Tibial nerve (tissue), 4 donors: ENCODE measurements around the gene TCEAL8. TPM values are rescaled to one million over a fixed set of nuclear protein-coding genes. Genes with fewer than 3 reads are reported as not detected.

Experiments used
- DNase-seq, 2 donors: peaks; one replicate each; pipeline ENCODE4 v3.0.0-alpha.2; 2019; ENCODE audit warnings: low spot score in 2 of 2
- H3K27ac ChIP-seq, 4 donors: fragments of 200-600 bp; sonication (generic) in 3 of 4; one replicate each; pipeline ENCODE4 v1.5.1; 2017 to 2019; ENCODE audit warnings: mild to moderate bottlenecking in 1 of 4
- H3K27me3 ChIP-seq, 2 donors: fragments of 200-600 bp; sonication (generic) in 1 of 2; one replicate each; pipeline versions ENCODE4 v1.5.1 to v1.6.0; 2017 to 2019
- H3K36me3 ChIP-seq, 3 donors: fragments of 200-600 bp; sonication (generic); one replicate each; pipeline ENCODE4 v1.5.1; 2018 to 2019
- H3K4me1 ChIP-seq, 4 donors: fragments of 200-600 bp; sonication (generic) in 3 of 4; one replicate each; pipeline ENCODE4 v1.5.1; 2017 to 2019
- H3K4me3 ChIP-seq, 4 donors: fragments of 200-600 bp; sonication (generic) in 3 of 4; one replicate each; pipeline ENCODE4 v1.5.1; 2017 to 2019; ENCODE audit warnings: mild to moderate bottlenecking in 1 of 4, moderate library complexity in 1 of 4
- H3K9me3 ChIP-seq, 4 donors: fragments of 200-600 bp; sonication (generic) in 3 of 4; one replicate each; pipeline ENCODE4 v1.5.1; 2017 to 2019
- CTCF ChIP-seq, 5 experiments: fragments of 200-600 bp in 3 of 5; fragments of 450-650 bp in 2 of 5; sonication (generic) in 3 of 5; IDR thresholded peaks; one replicate each; pipeline ENCODE4 v1.5.1; 2016 to 2019; ENCODE audit warnings: antibody characterized with exemption in 5 of 5, mild to moderate bottlenecking in 3 of 5, moderate library complexity in 2 of 5
- EP300 ChIP-seq, 2 donors: sonication (generic); formaldehyde crosslinking; IDR thresholded peaks; one replicate each; pipeline ENCODE4 v1.6.1; 2017; ENCODE audit warnings: antibody characterized with exemption in 2 of 2, mild to moderate bottlenecking in 1 of 2
- POLR2A ChIP-seq, 2 donors: fragments of 450-650 bp; IDR thresholded peaks; one replicate each; pipeline ENCODE4 v1.6.1; 2017; ENCODE audit warnings: antibody characterized with exemption in 2 of 2, mild to moderate bottlenecking in 2 of 2, moderate library complexity in 2 of 2
- WGBS, 2 donors: methylation state at CpG; one replicate each; pipeline ENCODE4 v1.1.5; 2018; 5-methylcytosine and 5-hydroxymethylcytosine counted together
- total RNA-seq, 4 donors: library from RNA; depleted of rRNA; stranded (reverse); fragments of >200 nt; gene quantifications; one replicate each; pipeline ENCODE4 v1.1.0, GENCODE V29; 2016

Gene TCEAL8
- total RNA-seq, 4 donors from 2014 or later = 39.9 to 69.1 (median 59.1) TPM

- Histone ChIP-seq H3K9me3 (no peaks in the 10 kb centered on the region), H3K27ac (no peak overlapping the region), H3K4me3 (peak overlapping the region in 1 of 4 donors; percentile 28), H3K4me1 (peaks cover 0 to 6% (median 0%) of the 10 kb centered on the region in 4 donors), H3K36me3 (no peaks in the 10 kb centered on the region), H3K27me3 (peaks cover 0 to 68% of the 10 kb centered on the region in 2 donors)
- DNase-seq = no peak
- WGBS, 2 donors = 2 to 39% methylated on average over 8 to 23 of the region's 23 CpGs
- no peak for TF ChIP-seq POLR2A (IDR thresholded peaks at IDR 0.05)
- TF ChIP-seq CTCF (IDR thresholded peaks at IDR 0.05) = no peak
- TF ChIP-seq EP300 (IDR thresholded peaks at IDR 0.05) = no peak
Measured at GRCh38 chrX:103275947-103276567, 21.1 kb upstream of the TCEAL8 start.

GRCh38 chrX:103274284-103274683 lies 19.3 kb upstream of the TCEAL8 start:
- WGBS, 2 donors = 88 to 92% methylated on average over 4 of the region's 4 CpGs
- Histone ChIP-seq H3K36me3 (no peaks in the 10 kb centered on the region), H3K4me1 (peaks cover 0 to 6% (median 0%) of the 10 kb centered on the region in 4 donors), H3K9me3 (no peaks in the 10 kb centered on the region), H3K4me3 (no peak overlapping the region), H3K27me3 (peaks cover 0 to 71% of the 10 kb centered on the region in 2 donors), H3K27ac (no peak overlapping the region)
- no peak for DNase-seq
- TF ChIP-seq POLR2A (IDR thresholded peaks at IDR 0.05) (no peak), EP300 (IDR thresholded peaks at IDR 0.05) (no peak), CTCF (IDR thresholded peaks at IDR 0.05) (no peak)

DNA sequence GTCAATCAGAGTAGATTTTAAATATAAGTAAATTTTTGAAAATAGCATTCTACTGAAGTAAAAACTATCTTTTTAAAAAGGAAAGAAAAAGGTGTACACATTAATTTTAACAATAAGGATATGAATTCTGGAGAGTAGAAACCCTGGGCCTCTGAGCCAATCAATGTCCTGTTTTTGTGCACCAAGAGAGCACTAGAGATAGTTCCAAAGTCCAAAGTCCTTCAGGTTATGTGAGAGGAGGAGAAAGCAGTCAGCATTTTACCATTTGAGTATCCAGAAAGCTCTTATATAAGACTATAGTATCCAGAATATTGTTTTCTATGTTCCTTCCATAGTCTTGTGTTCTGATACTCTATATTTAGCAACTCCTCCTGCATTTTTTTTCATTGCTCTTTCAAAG lies 3.3 kb upstream of the TCEAL8 start:
- H3K27ac ChIP-seq = no peak overlapping the region
- TF ChIP-seq POLR2A (IDR thresholded peaks at IDR 0.05) (no peak), EP300 (IDR thresholded peaks at IDR 0.05) (no peak), CTCF (IDR thresholded peaks at IDR 0.05) (no peak)
- no peaks in the 10 kb centered on the region for H3K9me3 ChIP-seq
- H3K4me3 ChIP-seq = no peak overlapping the region
- H3K36me3 ChIP-seq = no peaks in the 10 kb centered on the region
- peaks cover 0 to 4% (median 0%) of the 10 kb centered on the region in 4 donors for H3K4me1 ChIP-seq
- H3K27me3 ChIP-seq = peaks cover 0 to 19% of the 10 kb centered on the region in 2 donors
- DNase-seq = no peak

DNA sequence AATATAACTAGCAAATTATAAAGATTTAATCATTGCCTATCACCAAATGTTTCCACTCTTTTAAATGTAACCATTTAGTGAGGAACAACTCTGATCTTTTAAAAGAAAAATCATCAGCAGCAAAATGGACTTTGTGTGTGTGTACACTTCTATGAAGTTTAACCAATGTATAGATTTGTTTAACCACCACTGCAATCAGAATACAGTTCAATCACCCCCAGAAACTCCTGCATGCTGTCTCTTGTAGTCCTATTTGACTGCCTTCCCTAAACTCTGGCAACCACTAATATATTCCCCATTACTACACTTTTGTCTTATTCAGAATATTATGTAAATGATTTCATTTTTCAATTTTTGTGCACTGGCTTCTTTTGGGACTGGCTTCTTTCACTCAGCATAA lies 1.7 kb upstream of the TCEAL8 start:
- Histone ChIP-seq H3K4me1 (peaks cover 0 to 8% (median 0%) of the 10 kb centered on the region in 4 donors), H3K4me3 (no peak overlapping the region), H3K36me3 (no peaks in the 10 kb centered on the region), H3K27me3 (peaks cover 0 to 16% of the 10 kb centered on the region in 2 donors), H3K9me3 (no peaks in the 10 kb centered on the region), H3K27ac (no peak overlapping the region)
- DNase-seq = no peak
- TF ChIP-seq CTCF (IDR thresholded peaks at IDR 0.05) (no peak), POLR2A (IDR thresholded peaks at IDR 0.05) (no peak), EP300 (IDR thresholded peaks at IDR 0.05) (no peak)

GRCh38 chrX:103254171-103254824 lies 657 bp downstream of the TCEAL8 start:
- peak in 1 of 2 donors; percentile 22 for DNase-seq
- H3K4me1 ChIP-seq = peaks cover 0 to 8% (median 0%) of the 10 kb centered on the region in 4 donors
- TF ChIP-seq POLR2A (IDR thresholded peaks at IDR 0.05) (peak in 1 of 2 donors; percentile 29), EP300 (IDR thresholded peaks at IDR 0.05) (no peak)
- WGBS, 2 donors = 1 to 22% methylated on average over 15 to 22 of the region's 22 CpGs
- no peaks in the 10 kb centered on the region for H3K9me3 ChIP-seq
- peaks cover 0 to 12% of the 10 kb centered on the region in 2 donors for H3K27me3 ChIP-seq
- peak overlapping the region; percentile 24 to 64 (median 48) for H3K4me3 ChIP-seq
- H3K36me3 ChIP-seq = no peaks in the 10 kb centered on the region
- H3K27ac ChIP-seq = peak overlapping the region; percentile 75 to 91 (median 82)
